Tibial nerve (tissue), 4 donors: ENCODE results near the gene RAPH1.

Experiments
- CTCF ChIP-seq, 5 experiments: fragments of 200-600 bp in 3 of 5; fragments of 450-650 bp in 2 of 5; sonication (generic) in 3 of 5; IDR thresholded peaks; one replicate each; pipeline ENCODE4 v1.5.1; 2016 to 2019; ENCODE audit warnings: antibody characterized with exemption in 5 of 5, mild to moderate bottlenecking in 3 of 5, moderate library complexity in 2 of 5
- EP300 ChIP-seq, 2 donors: sonication (generic); formaldehyde crosslinking; IDR thresholded peaks; one replicate each; pipeline ENCODE4 v1.6.1; 2017; ENCODE audit warnings: antibody characterized with exemption in 2 of 2, mild to moderate bottlenecking in 1 of 2
- POLR2A ChIP-seq, 2 donors: fragments of 450-650 bp; IDR thresholded peaks; one replicate each; pipeline ENCODE4 v1.6.1; 2017; ENCODE audit warnings: antibody characterized with exemption in 2 of 2, mild to moderate bottlenecking in 2 of 2, moderate library complexity in 2 of 2

DNA sequence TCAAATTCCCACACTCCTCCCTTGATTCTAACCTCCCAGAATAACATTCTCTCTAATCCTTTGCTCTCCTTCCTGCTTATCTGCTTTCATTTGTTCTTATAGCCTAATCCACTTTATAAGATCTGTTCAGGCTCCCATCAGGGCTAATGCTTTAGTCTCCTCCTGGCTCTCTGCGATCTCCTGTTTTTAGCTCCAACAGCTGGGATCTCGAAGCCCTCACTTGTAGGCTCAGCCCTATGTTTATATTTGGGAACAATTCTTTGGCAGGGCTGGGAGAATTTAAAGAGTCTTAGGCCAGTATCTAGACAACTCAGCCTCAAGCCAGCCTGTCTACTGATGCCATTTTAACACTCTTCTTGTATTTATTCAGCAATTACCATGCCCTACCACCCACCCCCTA, 27.2 kb upstream of the RAPH1 start:
- TF ChIP-seq EP300 (IDR thresholded peaks at IDR 0.05) = no peak
- no peak for TF ChIP-seq CTCF (IDR thresholded peaks at IDR 0.05)
- no peak for TF ChIP-seq POLR2A (IDR thresholded peaks at IDR 0.05)
